ENCODE results near the gene GDPD4. TPM values are rescaled to one million over a fixed set of nuclear protein-coding genes. Genes with fewer than 3 reads are reported as not detected.

The GDPD4 gene
- total and polyA plus RNA-seq, 10 of the 15 experiments (the other 5 are each of a cell fraction or from before 2014, with no cell fraction given): 0.23 TPM; not detected in 9

DNA sequence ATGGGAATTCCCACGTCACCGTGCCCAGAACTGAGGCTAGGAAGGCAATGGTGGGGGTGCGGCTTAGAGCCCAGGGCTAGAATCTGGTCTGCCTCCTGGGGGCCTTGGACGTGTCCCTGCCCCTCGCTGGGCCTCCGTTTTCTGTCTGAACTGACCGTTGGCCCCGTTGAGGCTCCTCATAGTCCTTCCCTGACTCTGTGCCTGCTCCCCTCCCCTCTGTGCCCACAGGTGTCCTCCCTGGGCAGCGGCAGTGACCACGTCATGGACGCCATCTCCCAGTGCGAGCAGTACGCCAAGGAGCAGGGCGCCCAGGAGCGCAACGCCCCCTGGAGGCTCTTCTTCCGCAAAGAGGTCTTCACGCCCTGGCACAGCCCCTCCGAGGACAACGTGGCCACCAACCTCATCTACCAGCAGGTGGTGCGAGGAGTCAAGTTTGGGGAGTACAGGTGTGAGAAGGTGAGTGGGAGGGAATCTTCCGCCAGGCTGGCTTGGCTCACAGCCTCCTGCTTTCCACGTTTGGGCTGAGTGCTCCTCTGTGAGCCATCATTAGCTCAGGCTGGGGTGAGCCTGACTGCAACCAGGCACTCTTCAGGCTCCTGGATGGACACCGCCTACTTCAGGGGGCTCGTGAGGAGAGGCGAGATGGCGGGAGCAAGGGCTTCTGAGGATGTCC lies 109.5 kb downstream of the GDPD4 start (continued):
- TF ChIP-seq, protein P1, sequence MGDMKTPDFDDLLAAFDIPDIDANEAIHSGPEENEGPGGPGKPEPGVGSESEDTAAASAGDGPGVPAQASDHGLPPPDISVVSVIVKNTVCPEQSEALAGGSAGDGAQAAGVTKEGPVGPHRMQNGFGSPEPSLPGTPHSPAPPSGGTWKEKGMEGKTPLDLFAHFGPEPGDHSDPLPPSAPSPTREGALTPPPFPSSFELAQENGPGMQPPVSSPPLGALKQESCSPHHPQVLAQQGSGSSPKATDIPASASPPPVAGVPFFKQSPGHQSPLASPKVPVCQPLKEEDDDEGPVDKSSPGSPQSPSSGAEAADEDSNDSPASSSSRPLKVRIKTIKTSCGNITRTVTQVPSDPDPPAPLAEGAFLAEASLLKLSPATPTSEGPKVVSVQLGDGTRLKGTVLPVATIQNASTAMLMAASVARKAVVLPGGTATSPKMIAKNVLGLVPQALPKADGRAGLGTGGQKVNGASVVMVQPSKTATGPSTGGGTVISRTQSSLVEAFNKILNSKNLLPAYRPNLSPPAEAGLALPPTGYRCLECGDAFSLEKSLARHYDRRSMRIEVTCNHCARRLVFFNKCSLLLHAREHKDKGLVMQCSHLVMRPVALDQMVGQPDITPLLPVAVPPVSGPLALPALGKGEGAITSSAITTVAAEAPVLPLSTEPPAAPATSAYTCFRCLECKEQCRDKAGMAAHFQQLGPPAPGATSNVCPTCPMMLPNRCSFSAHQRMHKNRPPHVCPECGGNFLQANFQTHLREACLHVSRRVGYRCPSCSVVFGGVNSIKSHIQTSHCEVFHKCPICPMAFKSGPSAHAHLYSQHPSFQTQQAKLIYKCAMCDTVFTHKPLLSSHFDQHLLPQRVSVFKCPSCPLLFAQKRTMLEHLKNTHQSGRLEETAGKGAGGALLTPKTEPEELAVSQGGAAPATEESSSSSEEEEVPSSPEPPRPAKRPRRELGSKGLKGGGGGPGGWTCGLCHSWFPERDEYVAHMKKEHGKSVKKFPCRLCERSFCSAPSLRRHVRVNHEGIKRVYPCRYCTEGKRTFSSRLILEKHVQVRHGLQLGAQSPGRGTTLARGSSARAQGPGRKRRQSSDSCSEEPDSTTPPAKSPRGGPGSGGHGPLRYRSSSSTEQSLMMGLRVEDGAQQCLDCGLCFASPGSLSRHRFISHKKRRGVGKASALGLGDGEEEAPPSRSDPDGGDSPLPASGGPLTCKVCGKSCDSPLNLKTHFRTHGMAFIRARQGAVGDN (IDR thresholded peaks at IDR 0.05): no peak
- no peak for TF ChIP-seq ZNF24 (IDR thresholded peaks at IDR 0.05)
- TF ChIP-seq, protein P2, sequence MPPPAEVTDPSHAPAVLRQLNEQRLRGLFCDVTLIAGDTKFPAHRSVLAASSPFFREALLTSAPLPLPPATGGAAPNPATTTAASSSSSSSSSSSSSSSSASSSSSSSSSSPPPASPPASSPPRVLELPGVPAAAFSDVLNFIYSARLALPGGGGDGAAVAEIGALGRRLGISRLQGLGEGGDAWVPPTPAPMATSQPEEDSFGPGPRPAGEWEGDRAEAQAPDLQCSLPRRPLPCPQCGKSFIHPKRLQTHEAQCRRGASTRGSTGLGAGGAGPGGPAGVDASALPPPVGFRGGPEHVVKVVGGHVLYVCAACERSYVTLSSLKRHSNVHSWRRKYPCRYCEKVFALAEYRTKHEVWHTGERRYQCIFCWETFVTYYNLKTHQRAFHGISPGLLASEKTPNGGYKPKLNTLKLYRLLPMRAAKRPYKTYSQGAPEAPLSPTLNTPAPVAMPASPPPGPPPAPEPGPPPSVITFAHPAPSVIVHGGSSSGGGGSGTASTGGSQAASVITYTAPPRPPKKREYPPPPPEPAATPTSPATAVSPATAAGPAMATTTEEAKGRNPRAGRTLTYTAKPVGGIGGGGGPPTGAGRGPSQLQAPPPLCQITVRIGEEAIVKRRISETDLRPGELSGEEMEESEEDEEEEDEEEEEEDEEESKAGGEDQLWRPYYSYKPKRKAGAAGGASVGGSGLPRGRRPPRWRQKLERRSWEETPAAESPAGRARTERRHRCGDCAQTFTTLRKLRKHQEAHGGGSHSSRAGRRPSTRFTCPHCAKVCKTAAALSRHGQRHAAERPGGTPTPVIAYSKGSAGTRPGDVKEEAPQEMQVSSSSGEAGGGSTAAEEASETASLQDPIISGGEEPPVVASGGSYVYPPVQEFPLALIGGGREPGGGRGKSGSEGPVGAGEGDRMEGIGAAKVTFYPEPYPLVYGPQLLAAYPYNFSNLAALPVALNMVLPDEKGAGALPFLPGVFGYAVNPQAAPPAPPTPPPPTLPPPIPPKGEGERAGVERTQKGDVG (CRISPR knock-in tag; IDR thresholded peaks at IDR 0.05): no peak

DNA sequence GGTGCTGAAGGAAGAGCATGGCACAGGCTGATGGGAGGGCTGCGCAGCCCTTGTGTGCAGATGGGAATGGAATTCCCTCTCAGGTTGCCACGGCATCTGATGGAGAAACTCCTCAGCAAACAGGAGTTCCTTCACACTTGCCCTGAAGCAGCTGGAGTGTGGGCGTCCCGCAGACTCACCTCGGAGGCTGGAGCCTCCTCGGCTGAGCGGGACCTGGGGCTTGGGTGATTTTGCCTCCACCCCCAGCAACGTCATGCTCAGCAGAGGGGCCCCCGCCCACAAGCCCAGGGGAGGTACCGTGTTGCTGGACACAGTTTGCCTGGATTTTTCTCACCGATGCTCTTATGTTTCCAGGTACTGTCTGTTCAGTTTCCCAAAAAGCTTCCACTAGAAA lies 110.1 kb downstream of the GDPD4 start:
- TF ChIP-seq BCL11A (IDR thresholded peaks at IDR 0.05; ENCODE audit: low read depth, low read length) (no peak), EZH2 (IDR thresholded peaks at IDR 0.05; ENCODE audit: borderline replicate concordance, control insufficient read depth, low read depth, low read length) (no peak), CBX5 (IDR thresholded peaks at IDR 0.05; ENCODE audit: low read depth) (no peak), CREB1 (IDR thresholded peaks at IDR 0.05; ENCODE audit: low read depth) (no peak)
- no peak for DNase-seq (ENCODE audit: low read depth, low spot score)
- H3K36me3 ChIP-seq (ENCODE audit: control insufficient read depth in 2 of 2, insufficient read depth in 2 of 2, low read length in 1 of 2): no peaks in the 10 kb centered on the region
- ChIA-PET POLR2A (no interaction called here), CTCF (no interaction called here), RAD21 (ENCODE audit: unreplicated experiment) (no interaction called here), SMC1A (ENCODE audit: uncharacterized antibody, unreplicated experiment) (no interaction called here)
- in situ Hi-C loops (cut with MboI) (no loop called here), intact Hi-C loops (cut with micrococcal nuclease; ENCODE audit: unreplicated experiment) (no loop called here)
- no peak overlapping the region for H3K27ac ChIP-seq (ENCODE audit: control insufficient read depth, insufficient read depth)
- peaks cover 1% of the 10 kb centered on the region; the same call in 1 of the 2 replicates for H3K79me2 ChIP-seq (ENCODE audit: control insufficient read depth, insufficient read depth, low read length)
- H4K20me1 ChIP-seq (ENCODE audit: control insufficient read depth, insufficient read depth): no peaks in the 10 kb centered on the region
- FAIRE-seq: no peak
- no peaks in the 10 kb centered on the region for H3K9me3 ChIP-seq (replicated peaks; ENCODE audit: control insufficient read depth, insufficient read depth, low read length)
- H3K9ac ChIP-seq (ENCODE audit: control insufficient read depth, insufficient read depth, low read length): no peak overlapping the region
- ATAC-seq: no peak
- 51% methylated on average over 11 of the region's 11 CpGs for WGBS (ENCODE audit: insufficient coverage, insufficient replicate concordance, low lambda C conversion rate, missing lambda C conversion rate)
- H3K4me2 ChIP-seq (ENCODE audit: control insufficient read depth, insufficient read depth): no peak overlapping the region
- no peak overlapping the region for H3K4me3 ChIP-seq
- H3K4me1 ChIP-seq (ENCODE audit: control insufficient read depth, insufficient read depth, low read length): no peaks in the 10 kb centered on the region
- H2AFZ ChIP-seq (ENCODE audit: control insufficient read depth, low read depth, low read length): no peak overlapping the region
- no TSS peak for BruUV-seq (replicated peaks)
- no peaks in the 10 kb centered on the region for H3K27me3 ChIP-seq (replicated peaks in 1 of 2; ENCODE audit: control insufficient read depth in 2 of 2, insufficient read depth in 2 of 2, low read length in 1 of 2)

Measured in GM12878 (cell line).